K562 (cell line): ENCODE data around the gene POLA1. TPM values are rescaled to one million over a fixed set of nuclear protein-coding genes. Genes with fewer than 3 reads are reported as not detected.

Source experiments
- ATAC-seq: fragments of 200-7000 bp; cut with Tn5 transposase; 3 replicates; pipeline ENCODE4 v1.9.1; 2020; ENCODE audit warnings: moderate library complexity
- BruUV-seq: library from RNA; stranded (reverse); fragments of 400-500 nt; replicated peaks from 2 replicates; lab custom pipeline; 2021; lab: Mats Ljungman, UMichigan
- CTCF ChIA-PET: fragments of 300-600 bp; formaldehyde crosslinking; extraction: SDS; loops from one replicate; lab custom pipeline; 2021; ENCODE audit warnings: low intra/inter-chr PET ratio; lab: Yijun Ruan, JAX
- POLR2A ChIA-PET: fragments of 300-600, 350-650 bp; sonication (Branson Sonifier 250); formaldehyde crosslinking; extraction: SDS; loops from one replicate; lab custom pipeline; 2021; ENCODE audit warnings: antibody characterized with exemption, inconsistent platforms; lab: Yijun Ruan, JAX
- DNase-seq, 4 experiments: peaks; one replicate each; pipeline versions ENCODE4 v3.0.0 to v3.0.0-alpha.2; 2011 to 2018; ENCODE audit warnings: low spot score in 3 of 4, mixed read lengths in 3 of 4; ENCODE audit errors: extremely low read depth in 1 of 4
- FAIRE-seq: peaks from 2 replicates; lab custom pipeline; 2011; peaks lifted over from hg19 to GRCh38; lab: Jason Lieb, UNC
- H2AFZ ChIP-seq: 2 replicates; pipeline ENCODE4 v1.6.0; 2011; ENCODE audit warnings: low read depth, low read length, control low read depth, inconsistent platforms
- H3K27ac ChIP-seq: fragments of 200-600 bp; 3 replicates; pipeline ENCODE4 v1.8.0; 2011; ENCODE audit warnings: low read depth, mild to moderate bottlenecking, control low read depth, inconsistent platforms, low read length, moderate library complexity, mixed read lengths; ENCODE audit errors: extremely low read depth
- H3K27me3 ChIP-seq, 2 experiments: fragments of 300-600 bp in 1 of 2; 2 replicates in 1 of 2; 3 replicates in 1 of 2; pipeline versions ENCODE4 v1.6.0 to v1.8.0; 2011; ENCODE audit warnings: inconsistent platforms in 2 of 2, low read length in 2 of 2, mild to moderate bottlenecking in 1 of 2, mixed read lengths in 1 of 2, moderate library complexity in 1 of 2; ENCODE audit not compliant: control insufficient read depth in 2 of 2, insufficient read depth in 2 of 2
- H3K36me3 ChIP-seq: fragments of 300-600 bp; 3 replicates; pipeline ENCODE4 v1.8.0; 2011; ENCODE audit warnings: mild to moderate bottlenecking, low read length, inconsistent platforms; ENCODE audit not compliant: control insufficient read depth, insufficient read depth
- H3K4me1 ChIP-seq, 2 experiments: fragments of 200-600 bp in 1 of 2; replicated peaks in 1 of 2; 2 replicates in 1 of 2; 3 replicates in 1 of 2; pipeline versions ENCODE4 v1.5.1 to v1.8.0; 2011; ENCODE audit warnings: inconsistent platforms in 2 of 2, low read length in 2 of 2, mild to moderate bottlenecking in 1 of 2, mixed read lengths in 1 of 2, moderate library complexity in 1 of 2; ENCODE audit not compliant: control insufficient read depth in 2 of 2, insufficient read depth in 2 of 2
- H3K4me2 ChIP-seq: 2 replicates; pipeline ENCODE4 v1.6.1; 2011; ENCODE audit warnings: low read length, control low read depth, inconsistent platforms, mixed read lengths; ENCODE audit not compliant: insufficient read depth
- H3K4me3 ChIP-seq: fragments of 200-600 bp; sonication (generic), shearing (Covaris generic); 2 replicates; pipeline ENCODE4 v1.5.1; 2016; ENCODE audit warnings: control low read depth, inconsistent platforms
- H3K79me2 ChIP-seq: fragments of 200-600 bp; 3 replicates; pipeline ENCODE4 v1.8.0; 2011; ENCODE audit warnings: low read length, inconsistent platforms; ENCODE audit not compliant: control insufficient read depth, insufficient read depth
- H3K9ac ChIP-seq, 2 experiments: 2 replicates each; pipeline versions ENCODE4 v1.6.0 to v1.6.1; 2011; ENCODE audit warnings: low read depth in 2 of 2, low read length in 2 of 2, control low read depth in 1 of 2, inconsistent platforms in 1 of 2, mild to moderate bottlenecking in 1 of 2, mixed read lengths in 1 of 2; ENCODE audit not compliant: insufficient read depth in 1 of 2
- H3K9me1 ChIP-seq: one replicate; pipeline ENCODE4 v1.6.0; 2011; ENCODE audit warnings: inconsistent platforms, mild to moderate bottlenecking, low read length, moderate library complexity; ENCODE audit not compliant: control insufficient read depth, insufficient read depth
- H3K9me3 ChIP-seq: replicated peaks from 2 replicates; pipeline ENCODE4 v1.5.1; 2011; ENCODE audit warnings: low read depth, low read length, inconsistent platforms; ENCODE audit not compliant: control insufficient read depth, insufficient read depth
- H4K20me1 ChIP-seq: replicated peaks from 2 replicates; pipeline ENCODE4 v1.6.1; 2011; ENCODE audit warnings: low read length, inconsistent platforms, mixed read lengths; ENCODE audit not compliant: control insufficient read depth, insufficient read depth
- ARHGAP35 ChIP-seq: fragments of 450-650 bp; IDR thresholded peaks from 2 replicates; pipeline ENCODE4 v1.6.1; 2018; ENCODE audit not compliant: partially characterized antibody
- BDP1 ChIP-seq: IDR thresholded peaks from 3 replicates; pipeline ENCODE4 v1.6.1; 2011; ENCODE audit not compliant: insufficient read length, insufficient read depth
- GATAD2B ChIP-seq: fragments of 450-650 bp; IDR thresholded peaks from 2 replicates; pipeline ENCODE4 v1.6.1; 2017; ENCODE audit warnings: mild to moderate bottlenecking, borderline replicate concordance
- NEUROD1 ChIP-seq: fragments of 150-350 bp; IDR thresholded peaks from 2 replicates; pipeline ENCODE4 v1.6.1; 2014; ENCODE audit warnings: borderline replicate concordance, low read length, low read depth; ENCODE audit not compliant: partially characterized antibody
- POLR2B ChIP-seq: fragments of 450-650 bp; IDR thresholded peaks from 2 replicates; pipeline ENCODE4 v1.6.1; 2018; ENCODE audit warnings: low read depth; ENCODE audit not compliant: partially characterized antibody
- ZFP36 ChIP-seq: fragments of 150-350 bp; IDR thresholded peaks from 2 replicates; pipeline ENCODE4 v1.6.1; 2018; ENCODE audit warnings: low read length, low read depth; ENCODE audit not compliant: partially characterized antibody
- ZFX ChIP-seq: sonication (generic); formaldehyde crosslinking; IDR thresholded peaks from 2 replicates; pipeline ENCODE4 v1.8.0; 2022; ENCODE audit warnings: mild to moderate bottlenecking, missing genetic modification reagents, moderate library complexity
- ZNF23 ChIP-seq: fragments of 250-450 bp; sonication (Bioruptor Pico); IDR thresholded peaks from 2 replicates; pipeline ENCODE4 v1.4.0; 2020; ENCODE audit warnings: mild to moderate bottlenecking
- ZNF586 ChIP-seq: fragments of 450-650 bp; formaldehyde crosslinking; conservative IDR thresholded peaks from 2 replicates; pipeline ENCODE4 v1.4.0; 2020; ENCODE audit warnings: mild to moderate bottlenecking, moderate library complexity
- WGBS: fragments of 100-300 bp; shearing (Covaris generic); methylation state at CpG from one replicate; pipeline ENCODE4 v1.1.6; 2016; ENCODE audit warnings: low coverage, mixed read lengths; ENCODE audit not compliant: insufficient coverage; ENCODE audit errors: missing lambda C conversion rate; 5-methylcytosine and 5-hydroxymethylcytosine counted together
- in situ Hi-C: fragments of 300-500 bp; cut with MboI; formaldehyde crosslinking; loops from 4 replicates; pipeline ENCODE4 v1.15.0; 2018; ENCODE audit warnings: inconsistent platforms, mixed read lengths
- intact Hi-C: fragments of 100-400 bp; cut with micrococcal nuclease; formaldehyde crosslinking; loops from 2 replicates; pipeline ENCODE4 v1.14.2; 2022
- polyA plus RNA-seq, 8 experiments: library from polyadenylated mRNA; depleted of rRNA in 4 of 8; stranded (reverse) in 5 of 8; unstranded in 3 of 8; fragments of >200 nt; fragmentation: Nextera tagmentation in 2 of 8; fragmentation: Illumina TruSeq in 1 of 8; extraction: Ambion mirVana in 2 of 8; extraction: Trizol in 1 of 8; gene quantifications; 2 replicates each; pipeline versions ENCODE4 v1.2.1 to v1.2.3, GENCODE V29; 2011 to 2014; ENCODE audit warnings: inconsistent platforms in 1 of 8, missing spikeins in 1 of 8
- total RNA-seq, 7 experiments: library from RNA; depleted of rRNA in 6 of 7; stranded (reverse); fragments of >200 nt in 6 of 7; fragmentation: Illumina TruSeq in 2 of 7; extraction: Trizol in 2 of 7; gene quantifications; 2 replicates each; pipeline versions ENCODE4 v1.2.1 to v1.2.3, GENCODE V29; 2011 to 2021; ENCODE audit warnings: low replicate concordance in 1 of 7
- TF ChIP-seq, protein P1 (sequence below): fragments of 450-650 bp; IDR thresholded peaks from 2 replicates; pipeline ENCODE4 v1.6.1; 2017; ENCODE audit warnings: mild to moderate bottlenecking, moderate library complexity
- TF ChIP-seq, protein P2 (sequence below): sonication (generic); formaldehyde crosslinking; IDR thresholded peaks from 2 replicates; pipeline ENCODE4 v1.8.0; 2022; ENCODE audit warnings: mild to moderate bottlenecking, missing genetic modification reagents
- TF ChIP-seq, protein P3 (sequence below): sonication (generic); formaldehyde crosslinking; IDR thresholded peaks from 2 replicates; pipeline ENCODE4 v1.8.1; 2023; ENCODE audit warnings: missing genetic modification reagents, mild to moderate bottlenecking, borderline replicate concordance

The POLA1 gene
- total and polyA plus RNA-seq, 9 of the 15 experiments (the other 6 are each of a cell fraction or from before 2014, with no cell fraction given), result 8.6 to 48.4 (median 27.4) TPM

DNA sequence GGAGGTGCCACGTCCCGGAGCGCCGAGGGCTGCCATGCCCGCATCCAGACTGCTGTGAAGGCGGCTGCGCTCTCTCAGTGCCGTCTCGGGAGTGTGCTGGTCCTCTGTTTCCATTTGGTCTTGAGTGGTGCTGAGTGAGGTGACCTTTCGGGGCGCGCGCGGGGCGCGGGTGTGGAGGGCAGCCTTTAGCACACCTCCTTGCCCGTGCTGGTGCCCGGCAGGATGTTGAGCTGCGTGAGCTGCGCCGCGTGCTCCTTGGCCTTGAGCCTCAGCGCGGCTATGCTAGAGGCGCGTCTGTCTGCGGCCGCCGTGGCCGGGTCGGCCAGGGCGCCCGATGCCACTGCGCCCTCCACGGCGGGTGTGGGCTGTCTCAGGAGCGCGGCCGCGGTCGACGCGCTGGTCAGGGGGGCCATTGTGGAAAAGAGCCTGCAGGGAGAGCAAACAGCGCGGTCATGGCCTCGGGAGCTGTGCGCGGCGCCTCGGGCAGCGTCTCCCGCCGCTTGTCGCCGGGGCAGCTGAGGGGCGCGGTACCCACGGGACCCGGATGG, 310.8 kb downstream of the POLA1 start:
- Histone ChIP-seq H3K4me2 (no peak overlapping the region), H4K20me1 (no peaks in the 10 kb centered on the region), H2AFZ (no peak overlapping the region), H3K27ac (no peak overlapping the region), H3K27me3 (peaks cover 2 to 19% of the 10 kb centered on the region in 2 experiments; a peak in 3 of 5 replicates), H3K9ac (no peak overlapping the region), H3K9me1 (no peaks in the 10 kb centered on the region), H3K4me3 (no peak overlapping the region), H3K36me3 (no peaks in the 10 kb centered on the region), H3K4me1 (peaks cover 0 to 8% of the 10 kb centered on the region in 2 experiments; a peak in 2 of 5 replicates), H3K9me3 (no peaks in the 10 kb centered on the region), H3K79me2 (no peaks in the 10 kb centered on the region)
- CTCF ChIA-PET, result no interaction called here
- in situ Hi-C loops, result no loop called here
- DNase-seq (no peak), FAIRE-seq (no peak), ATAC-seq (no peak)
- intact Hi-C loops, result no loop called here
- POLR2A ChIA-PET, result no interaction called here
- WGBS, result 89% methylated on average over 5 of the region's 59 CpGs
- BruUV-seq, result no TSS peak
- TF ChIP-seq ZFP36 (no peak), ZNF586 (no peak), ZFX (no peak), BDP1 (no peak), GATAD2B (no peak), ARHGAP35 (no peak), NEUROD1 (no peak), POLR2B (no peak), ZNF23 (CRISPR knock-in tag) (no peak)
- TF ChIP-seq, protein P1, sequence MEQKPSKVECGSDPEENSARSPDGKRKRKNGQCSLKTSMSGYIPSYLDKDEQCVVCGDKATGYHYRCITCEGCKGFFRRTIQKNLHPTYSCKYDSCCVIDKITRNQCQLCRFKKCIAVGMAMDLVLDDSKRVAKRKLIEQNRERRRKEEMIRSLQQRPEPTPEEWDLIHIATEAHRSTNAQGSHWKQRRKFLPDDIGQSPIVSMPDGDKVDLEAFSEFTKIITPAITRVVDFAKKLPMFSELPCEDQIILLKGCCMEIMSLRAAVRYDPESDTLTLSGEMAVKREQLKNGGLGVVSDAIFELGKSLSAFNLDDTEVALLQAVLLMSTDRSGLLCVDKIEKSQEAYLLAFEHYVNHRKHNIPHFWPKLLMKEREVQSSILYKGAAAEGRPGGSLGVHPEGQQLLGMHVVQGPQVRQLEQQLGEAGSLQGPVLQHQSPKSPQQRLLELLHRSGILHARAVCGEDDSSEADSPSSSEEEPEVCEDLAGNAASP, result no peak
- TF ChIP-seq, protein P2, sequence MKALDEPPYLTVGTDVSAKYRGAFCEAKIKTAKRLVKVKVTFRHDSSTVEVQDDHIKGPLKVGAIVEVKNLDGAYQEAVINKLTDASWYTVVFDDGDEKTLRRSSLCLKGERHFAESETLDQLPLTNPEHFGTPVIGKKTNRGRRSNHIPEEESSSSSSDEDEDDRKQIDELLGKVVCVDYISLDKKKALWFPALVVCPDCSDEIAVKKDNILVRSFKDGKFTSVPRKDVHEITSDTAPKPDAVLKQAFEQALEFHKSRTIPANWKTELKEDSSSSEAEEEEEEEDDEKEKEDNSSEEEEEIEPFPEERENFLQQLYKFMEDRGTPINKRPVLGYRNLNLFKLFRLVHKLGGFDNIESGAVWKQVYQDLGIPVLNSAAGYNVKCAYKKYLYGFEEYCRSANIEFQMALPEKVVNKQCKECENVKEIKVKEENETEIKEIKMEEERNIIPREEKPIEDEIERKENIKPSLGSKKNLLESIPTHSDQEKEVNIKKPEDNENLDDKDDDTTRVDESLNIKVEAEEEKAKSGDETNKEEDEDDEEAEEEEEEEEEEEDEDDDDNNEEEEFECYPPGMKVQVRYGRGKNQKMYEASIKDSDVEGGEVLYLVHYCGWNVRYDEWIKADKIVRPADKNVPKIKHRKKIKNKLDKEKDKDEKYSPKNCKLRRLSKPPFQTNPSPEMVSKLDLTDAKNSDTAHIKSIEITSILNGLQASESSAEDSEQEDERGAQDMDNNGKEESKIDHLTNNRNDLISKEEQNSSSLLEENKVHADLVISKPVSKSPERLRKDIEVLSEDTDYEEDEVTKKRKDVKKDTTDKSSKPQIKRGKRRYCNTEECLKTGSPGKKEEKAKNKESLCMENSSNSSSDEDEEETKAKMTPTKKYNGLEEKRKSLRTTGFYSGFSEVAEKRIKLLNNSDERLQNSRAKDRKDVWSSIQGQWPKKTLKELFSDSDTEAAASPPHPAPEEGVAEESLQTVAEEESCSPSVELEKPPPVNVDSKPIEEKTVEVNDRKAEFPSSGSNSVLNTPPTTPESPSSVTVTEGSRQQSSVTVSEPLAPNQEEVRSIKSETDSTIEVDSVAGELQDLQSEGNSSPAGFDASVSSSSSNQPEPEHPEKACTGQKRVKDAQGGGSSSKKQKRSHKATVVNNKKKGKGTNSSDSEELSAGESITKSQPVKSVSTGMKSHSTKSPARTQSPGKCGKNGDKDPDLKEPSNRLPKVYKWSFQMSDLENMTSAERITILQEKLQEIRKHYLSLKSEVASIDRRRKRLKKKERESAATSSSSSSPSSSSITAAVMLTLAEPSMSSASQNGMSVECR (CRISPR knock-in tag), result no peak
- TF ChIP-seq, protein P3, sequence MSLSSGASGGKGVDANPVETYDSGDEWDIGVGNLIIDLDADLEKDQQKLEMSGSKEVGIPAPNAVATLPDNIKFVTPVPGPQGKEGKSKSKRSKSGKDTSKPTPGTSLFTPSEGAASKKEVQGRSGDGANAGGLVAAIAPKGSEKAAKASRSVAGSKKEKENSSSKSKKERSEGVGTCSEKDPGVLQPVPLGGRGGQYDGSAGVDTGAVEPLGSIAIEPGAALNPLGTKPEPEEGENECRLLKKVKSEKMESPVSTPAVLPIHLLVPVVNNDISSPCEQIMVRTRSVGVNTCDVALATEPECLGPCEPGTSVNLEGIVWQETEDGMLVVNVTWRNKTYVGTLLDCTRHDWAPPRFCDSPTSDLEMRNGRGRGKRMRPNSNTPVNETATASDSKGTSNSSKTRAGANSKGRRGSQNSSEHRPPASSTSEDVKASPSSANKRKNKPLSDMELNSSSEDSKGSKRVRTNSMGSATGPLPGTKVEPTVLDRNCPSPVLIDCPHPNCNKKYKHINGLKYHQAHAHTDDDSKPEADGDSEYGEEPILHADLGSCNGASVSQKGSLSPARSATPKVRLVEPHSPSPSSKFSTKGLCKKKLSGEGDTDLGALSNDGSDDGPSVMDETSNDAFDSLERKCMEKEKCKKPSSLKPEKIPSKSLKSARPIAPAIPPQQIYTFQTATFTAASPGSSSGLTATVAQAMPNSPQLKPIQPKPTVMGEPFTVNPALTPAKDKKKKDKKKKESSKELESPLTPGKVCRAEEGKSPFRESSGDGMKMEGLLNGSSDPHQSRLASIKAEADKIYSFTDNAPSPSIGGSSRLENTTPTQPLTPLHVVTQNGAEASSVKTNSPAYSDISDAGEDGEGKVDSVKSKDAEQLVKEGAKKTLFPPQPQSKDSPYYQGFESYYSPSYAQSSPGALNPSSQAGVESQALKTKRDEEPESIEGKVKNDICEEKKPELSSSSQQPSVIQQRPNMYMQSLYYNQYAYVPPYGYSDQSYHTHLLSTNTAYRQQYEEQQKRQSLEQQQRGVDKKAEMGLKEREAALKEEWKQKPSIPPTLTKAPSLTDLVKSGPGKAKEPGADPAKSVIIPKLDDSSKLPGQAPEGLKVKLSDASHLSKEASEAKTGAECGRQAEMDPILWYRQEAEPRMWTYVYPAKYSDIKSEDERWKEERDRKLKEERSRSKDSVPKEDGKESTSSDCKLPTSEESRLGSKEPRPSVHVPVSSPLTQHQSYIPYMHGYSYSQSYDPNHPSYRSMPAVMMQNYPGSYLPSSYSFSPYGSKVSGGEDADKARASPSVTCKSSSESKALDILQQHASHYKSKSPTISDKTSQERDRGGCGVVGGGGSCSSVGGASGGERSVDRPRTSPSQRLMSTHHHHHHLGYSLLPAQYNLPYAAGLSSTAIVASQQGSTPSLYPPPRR (CRISPR knock-in tag), result no peak
